GM23338 (cell line): Measurements from ENCODE around the gene SESN2. TPM values are rescaled to one million over a fixed set of nuclear protein-coding genes. Genes with fewer than 3 reads are reported as not detected.
A peak's percentile ranks its signal among the peaks of the same experiment; 100 is the strongest.

Source experiments
- ATAC-seq: fragments of 200-7000 bp; cut with Tn5 transposase; 3 replicates; pipeline ENCODE4 v1.9.1; 2020
- DNase-seq: peaks from one replicate; pipeline ENCODE4 v3.0.0-alpha.2; 2015; ENCODE audit warnings: low spot score
- H2AFZ ChIP-seq: fragments of 200-600 bp; sonication (generic); 2 replicates; pipeline ENCODE4 v1.8.0; 2016; ENCODE audit warnings: antibody characterized with exemption, mild to moderate bottlenecking, moderate library complexity
- H3F3A ChIP-seq: fragments of 200-600 bp; sonication (generic); replicated peaks from 2 replicates; pipeline ENCODE4 v1.8.0; 2017; ENCODE audit warnings: antibody characterized with exemption, mixed run types, low read depth
- H3K27ac ChIP-seq: fragments of 200-600 bp; sonication (generic); 2 replicates; pipeline ENCODE4 v1.6.1; 2016; ENCODE audit warnings: low read depth
- H3K27me3 ChIP-seq: fragments of 200-600 bp; sonication (generic); 2 replicates; pipeline ENCODE4 v1.8.0; 2016; ENCODE audit warnings: mild to moderate bottlenecking, mixed run types, moderate library complexity; ENCODE audit not compliant: insufficient read depth
- H3K36me3 ChIP-seq: fragments of 200-600 bp; sonication (generic); 2 replicates; pipeline ENCODE4 v1.8.0; 2016; ENCODE audit warnings: mild to moderate bottlenecking; ENCODE audit not compliant: insufficient read depth
- H3K4me1 ChIP-seq: fragments of 200-600 bp; sonication (generic); 2 replicates; pipeline ENCODE4 v1.8.0; 2016; ENCODE audit warnings: mild to moderate bottlenecking, moderate library complexity; ENCODE audit not compliant: insufficient read depth
- H3K4me2 ChIP-seq: fragments of 200-600 bp; sonication (generic); 2 replicates; pipeline ENCODE4 v1.7.1; 2017; ENCODE audit warnings: mixed run types
- H3K4me3 ChIP-seq: fragments of 200-600 bp; sonication (generic); 2 replicates; pipeline ENCODE4 v1.6.1; 2016; ENCODE audit warnings: mixed run types
- H3K79me2 ChIP-seq: fragments of 200-600 bp; sonication (generic); replicated peaks from 2 replicates; pipeline ENCODE4 v1.8.0; 2017; ENCODE audit warnings: mild to moderate bottlenecking; ENCODE audit not compliant: insufficient read depth
- H3K9me2 ChIP-seq: fragments of 200-600 bp; sonication (generic); 2 replicates; pipeline ENCODE4 v1.8.0; 2017; ENCODE audit not compliant: insufficient read depth
- H4K20me1 ChIP-seq: fragments of 200-600 bp; sonication (generic); replicated peaks from 2 replicates; pipeline ENCODE4 v1.8.0; 2017; ENCODE audit warnings: mild to moderate bottlenecking; ENCODE audit not compliant: insufficient read depth
- H3K27ac Mint-ChIP-seq: 2 replicates; pipeline ENCODE4 v1.8.0; 2020; ENCODE audit warnings: inconsistent platforms, mild to moderate bottlenecking, moderate library complexity, mixed read lengths
- H3K27me3 Mint-ChIP-seq: 3 replicates; pipeline ENCODE4 v1.8.0; 2022; ENCODE audit warnings: low read depth, mild to moderate bottlenecking, moderate library complexity, mixed read lengths, inconsistent platforms; ENCODE audit not compliant: insufficient read depth, poor library complexity
- H3K36me3 Mint-ChIP-seq: 3 replicates; pipeline ENCODE4 v1.8.0; 2021; ENCODE audit warnings: low read depth, mild to moderate bottlenecking, inconsistent platforms, moderate library complexity, mixed read lengths
- H3K4me1 Mint-ChIP-seq: 3 replicates; pipeline ENCODE4 v1.8.0; 2020; ENCODE audit warnings: mild to moderate bottlenecking, inconsistent platforms, mixed read lengths
- H3K4me3 Mint-ChIP-seq: 3 replicates; pipeline ENCODE4 v1.8.0; 2021; ENCODE audit warnings: moderate library complexity, mild to moderate bottlenecking, inconsistent platforms, mixed read lengths
- H3K9me3 Mint-ChIP-seq: 3 replicates; pipeline ENCODE4 v1.8.0; 2020; ENCODE audit warnings: moderate library complexity, mild to moderate bottlenecking, inconsistent platforms, mixed read lengths
- CREB1 ChIP-seq: fragments of 250-450 bp; sonication (Bioruptor Pico); IDR thresholded peaks from 2 replicates; pipeline ENCODE4 v1.5.0; 2020; ENCODE audit warnings: low read depth, mild to moderate bottlenecking, moderate library complexity
- ETS1 ChIP-seq: IDR thresholded peaks from 2 replicates; pipeline ENCODE4 v1.6.1; 2016; ENCODE audit warnings: antibody characterized with exemption
- EZH2 ChIP-seq: fragments of 200-600 bp; sonication (generic); IDR thresholded peaks from one replicate; pipeline ENCODE4 v1.8.0; 2017; ENCODE audit warnings: antibody characterized with exemption, mild to moderate bottlenecking, low read depth; ENCODE audit not compliant: unreplicated experiment
- NANOG ChIP-seq: IDR thresholded peaks from 2 replicates; pipeline ENCODE4 v1.6.1; 2016; ENCODE audit warnings: antibody characterized with exemption, borderline replicate concordance
- STAT1 ChIP-seq: IDR thresholded peaks from one replicate; pipeline ENCODE4 v1.6.1; 2016; ENCODE audit warnings: antibody characterized with exemption; ENCODE audit not compliant: unreplicated experiment
- ZNF114 ChIP-seq: fragments of 250-450 bp; sonication (Bioruptor Pico); IDR thresholded peaks from 2 replicates; pipeline ENCODE4 v1.5.0; 2020; ENCODE audit warnings: mild to moderate bottlenecking, moderate library complexity
- ZNF462 ChIP-seq: fragments of 250-450 bp; sonication (Bioruptor Pico); IDR thresholded peaks from 2 replicates; pipeline ENCODE4 v1.5.0; 2020; ENCODE audit warnings: mild to moderate bottlenecking, moderate library complexity
- polyA plus RNA-seq: library from polyadenylated mRNA; unstranded; fragments of >200 nt; fragmentation: Nextera tagmentation; extraction: Ambion mirVana; gene quantifications from 2 replicates; pipeline ENCODE4 v1.2.1, GENCODE V29; 2016
- total RNA-seq: library from RNA; depleted of rRNA; stranded (reverse); fragments of >200 nt; shearing (Covaris generic); gene quantifications from 2 replicates; pipeline ENCODE4 v1.2.3, GENCODE V29; 2014
- TF ChIP-seq, protein P1 (sequence below): IDR thresholded peaks from one replicate; pipeline ENCODE4 v1.6.1; 2018; ENCODE audit warnings: antibody characterized with exemption; ENCODE audit not compliant: unreplicated experiment

SESN2 gene
- total and polyA plus RNA-seq, 2 experiments from 2014 or later, result 22.8 to 52.1 TPM

GRCh38 chr1:28249866-28250295 is 9.4 kb upstream of the SESN2 start:
- Histone ChIP-seq H3K9me2 (no peaks in the 10 kb centered on the region), H3K4me1 (peaks cover 17% of the 10 kb centered on the region), H3K36me3 (no peaks in the 10 kb centered on the region), H4K20me1 (no peaks in the 10 kb centered on the region), H3K4me2 (no peak overlapping the region), H3K27ac (peak overlapping the region; percentile 82), H3K4me3 (no peak overlapping the region), H2AFZ (no peak overlapping the region), H3K79me2 (no peaks in the 10 kb centered on the region), H3F3A (no peaks in the 10 kb centered on the region; the same call in 1 of the 2 replicates), H3K27me3 (no peaks in the 10 kb centered on the region)
- H3K9me3 Mint-ChIP-seq, result no peaks in the 10 kb centered on the region; the same call in 2 of the 3 replicates
- ATAC-seq, result no peak
- peak overlapping the region; percentile 49 for H3K27ac Mint-ChIP-seq
- no peak for DNase-seq
- TF ChIP-seq STAT1, result no peak
- no peak for TF ChIP-seq NANOG
- no peak for TF ChIP-seq ZNF114 (CRISPR knock-in tag)
- TF ChIP-seq ETS1, result no peak
- peaks cover 7% of the 10 kb centered on the region for H3K27me3 Mint-ChIP-seq
- peaks cover 31% of the 10 kb centered on the region for H3K4me1 Mint-ChIP-seq
- no peak overlapping the region for H3K4me3 Mint-ChIP-seq
- H3K36me3 Mint-ChIP-seq, result peaks cover 1% of the 10 kb centered on the region; the same call in 2 of the 3 replicates

DNA sequence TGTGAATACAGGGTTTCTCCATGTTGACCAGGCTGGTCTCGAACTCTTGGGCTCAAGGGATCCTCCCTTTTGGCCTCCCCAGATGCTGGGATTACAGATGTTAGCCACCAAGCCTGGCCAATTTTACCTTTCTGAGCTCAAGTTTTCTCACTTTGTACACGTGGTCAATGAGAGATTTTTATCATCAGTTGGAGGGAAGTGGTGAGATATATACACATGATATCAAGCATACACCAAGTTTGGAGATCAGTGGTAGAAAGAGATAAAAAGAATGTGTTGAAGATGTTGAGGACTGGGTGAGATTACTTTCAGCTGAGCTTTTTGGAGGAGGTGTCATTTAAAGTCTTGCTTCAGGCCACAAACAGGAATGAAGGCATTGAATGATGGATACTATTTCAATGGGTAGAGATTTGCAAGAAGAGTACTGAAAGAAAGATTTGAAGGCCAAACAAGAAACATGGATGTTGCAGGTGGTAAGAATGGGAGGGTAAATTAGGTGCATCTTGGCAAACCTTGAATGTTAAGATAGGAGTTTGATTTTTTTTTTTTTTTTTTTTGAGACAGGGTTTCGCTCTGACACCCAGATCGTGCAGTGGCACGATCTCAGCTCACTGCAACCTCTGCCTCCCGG is 3.0 kb upstream of the SESN2 start:
- H3K4me1 Mint-ChIP-seq, result peaks cover 15% of the 10 kb centered on the region
- Histone ChIP-seq H2AFZ (no peak overlapping the region), H3K79me2 (peaks cover 13% of the 10 kb centered on the region), H3F3A (peaks cover 7% of the 10 kb centered on the region; the same call in 1 of the 2 replicates), H3K4me2 (no peak overlapping the region), H3K36me3 (no peaks in the 10 kb centered on the region), H3K9me2 (no peaks in the 10 kb centered on the region), H3K27me3 (no peaks in the 10 kb centered on the region), H3K27ac (no peak overlapping the region), H3K4me1 (peaks cover 12% of the 10 kb centered on the region), H3K4me3 (no peak overlapping the region), H4K20me1 (peaks cover 7% of the 10 kb centered on the region)
- H3K27ac Mint-ChIP-seq, result no peak overlapping the region
- H3K9me3 Mint-ChIP-seq, result no peaks in the 10 kb centered on the region; the same call in 2 of the 3 replicates
- H3K4me3 Mint-ChIP-seq, result no peak overlapping the region; the same call in 2 of the 3 replicates
- DNase-seq (no peak), ATAC-seq (no peak)
- H3K36me3 Mint-ChIP-seq, result peaks cover 8% of the 10 kb centered on the region
- H3K27me3 Mint-ChIP-seq, result peaks cover 7% of the 10 kb centered on the region
- TF ChIP-seq NANOG (no peak), ETS1 (no peak), EZH2 (no peak), CREB1 (CRISPR knock-in tag) (no peak), ZNF462 (no peak)
- TF ChIP-seq, protein P1, sequence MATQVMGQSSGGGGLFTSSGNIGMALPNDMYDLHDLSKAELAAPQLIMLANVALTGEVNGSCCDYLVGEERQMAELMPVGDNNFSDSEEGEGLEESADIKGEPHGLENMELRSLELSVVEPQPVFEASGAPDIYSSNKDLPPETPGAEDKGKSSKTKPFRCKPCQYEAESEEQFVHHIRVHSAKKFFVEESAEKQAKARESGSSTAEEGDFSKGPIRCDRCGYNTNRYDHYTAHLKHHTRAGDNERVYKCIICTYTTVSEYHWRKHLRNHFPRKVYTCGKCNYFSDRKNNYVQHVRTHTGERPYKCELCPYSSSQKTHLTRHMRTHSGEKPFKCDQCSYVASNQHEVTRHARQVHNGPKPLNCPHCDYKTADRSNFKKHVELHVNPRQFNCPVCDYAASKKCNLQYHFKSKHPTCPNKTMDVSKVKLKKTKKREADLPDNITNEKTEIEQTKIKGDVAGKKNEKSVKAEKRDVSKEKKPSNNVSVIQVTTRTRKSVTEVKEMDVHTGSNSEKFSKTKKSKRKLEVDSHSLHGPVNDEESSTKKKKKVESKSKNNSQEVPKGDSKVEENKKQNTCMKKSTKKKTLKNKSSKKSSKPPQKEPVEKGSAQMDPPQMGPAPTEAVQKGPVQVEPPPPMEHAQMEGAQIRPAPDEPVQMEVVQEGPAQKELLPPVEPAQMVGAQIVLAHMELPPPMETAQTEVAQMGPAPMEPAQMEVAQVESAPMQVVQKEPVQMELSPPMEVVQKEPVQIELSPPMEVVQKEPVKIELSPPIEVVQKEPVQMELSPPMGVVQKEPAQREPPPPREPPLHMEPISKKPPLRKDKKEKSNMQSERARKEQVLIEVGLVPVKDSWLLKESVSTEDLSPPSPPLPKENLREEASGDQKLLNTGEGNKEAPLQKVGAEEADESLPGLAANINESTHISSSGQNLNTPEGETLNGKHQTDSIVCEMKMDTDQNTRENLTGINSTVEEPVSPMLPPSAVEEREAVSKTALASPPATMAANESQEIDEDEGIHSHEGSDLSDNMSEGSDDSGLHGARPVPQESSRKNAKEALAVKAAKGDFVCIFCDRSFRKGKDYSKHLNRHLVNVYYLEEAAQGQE, result no peak
